Activated CD8-positive, alpha-beta T cell treated with anti-CD3 and anti-CD28 coated beads for 36 hours (primary cell): ENCODE results near the gene ZFP62. TPM values are rescaled to one million over a fixed set of nuclear protein-coding genes. Genes with fewer than 3 reads are reported as not detected.

Experiments used
- ATAC-seq: fragments of 200-7000 bp; cut with Tn5 transposase; one replicate; pipeline ENCODE4 v1.10.0; 2021; ENCODE audit warnings: mild to moderate bottlenecking, moderate library complexity
- CTCF ChIA-PET: fragments of 350-600 bp; sonication (Branson Sonifier 250); formaldehyde crosslinking; loops from one replicate; lab custom pipeline; 2021; ENCODE audit warnings: antibody characterized with exemption; lab: Charles Lee
- POLR2A ChIA-PET: fragments of 350-600 bp; sonication (Branson Sonifier 250); formaldehyde crosslinking; loops from one replicate; lab custom pipeline; 2021; ENCODE audit warnings: antibody characterized with exemption; lab: Charles Lee
- DNase-seq: peaks from one replicate; pipeline ENCODE4 v3.0.0-alpha.2; 2020
- H3K27ac Mint-ChIP-seq: one replicate; pipeline ENCODE4 v1.8.0; 2021; ENCODE audit warnings: mild to moderate bottlenecking, mixed read lengths
- H3K27me3 Mint-ChIP-seq: one replicate; pipeline ENCODE4 v1.8.0; 2021; ENCODE audit warnings: mixed read lengths
- H3K36me3 Mint-ChIP-seq: one replicate; pipeline ENCODE4 v1.8.0; 2021; ENCODE audit warnings: low read depth, mixed read lengths
- H3K4me1 Mint-ChIP-seq: one replicate; pipeline ENCODE4 v1.8.0; 2021; ENCODE audit warnings: low read depth, mixed read lengths
- H3K4me3 Mint-ChIP-seq: one replicate; pipeline ENCODE4 v1.8.0; 2021; ENCODE audit warnings: mild to moderate bottlenecking, moderate library complexity, mixed read lengths
- H3K9me3 Mint-ChIP-seq: one replicate; pipeline ENCODE4 v1.8.0; 2021; ENCODE audit warnings: mixed read lengths
- intact Hi-C: fragments of 100-400 bp; cut with micrococcal nuclease; formaldehyde crosslinking; loops from one replicate; pipeline ENCODE4 v1.10.0; 2022
- total RNA-seq, 2 experiments: library from RNA; stranded (reverse); gene quantifications; one replicate each; pipeline ENCODE4 v1.2.3, GENCODE V29; 2021
- TF ChIP-seq, protein P1 (sequence below): fragments of 200-600 bp; IDR thresholded peaks from one replicate; pipeline ENCODE4 v1.8.0; 2022; ENCODE audit warnings: antibody characterized with exemption, mild to moderate bottlenecking

Gene ZFP62
- total RNA-seq, 2 experiments from 2014 or later: 22.2 to 22.6 TPM

GRCh38 chr5:180810959-180811622, 50.0 kb downstream of the ZFP62 start:
- Mint-ChIP-seq H3K4me1 (peaks cover 59% of the 10 kb centered on the region), H3K27ac (peak overlapping the region; percentile 94), H3K27me3 (no peaks in the 10 kb centered on the region), H3K9me3 (no peaks in the 10 kb centered on the region), H3K36me3 (peaks cover 28% of the 10 kb centered on the region), H3K4me3 (peak overlapping the region; percentile 88)
- intact Hi-C loops: loop anchor here (5.0 kb wide), 1 partner anchor 51 kb away; the partner anchor contains the start of gene ZFP62
- ChIA-PET CTCF (interaction anchor here (0.7 to 3.8 kb wide), 3 partner anchors 10 to 193 kb away, joined by 3 to 32 read pairs (median 4); no protein-coding TSS in a partner anchor), POLR2A (interaction anchor here (0.6 to 10.0 kb wide), 4 partner anchors 15 to 432 kb away, joined by 3 to 87 read pairs (median 5); no protein-coding TSS in a partner anchor)
- no peak for ATAC-seq
- DNase-seq: no peak
- TF ChIP-seq, protein P1, sequence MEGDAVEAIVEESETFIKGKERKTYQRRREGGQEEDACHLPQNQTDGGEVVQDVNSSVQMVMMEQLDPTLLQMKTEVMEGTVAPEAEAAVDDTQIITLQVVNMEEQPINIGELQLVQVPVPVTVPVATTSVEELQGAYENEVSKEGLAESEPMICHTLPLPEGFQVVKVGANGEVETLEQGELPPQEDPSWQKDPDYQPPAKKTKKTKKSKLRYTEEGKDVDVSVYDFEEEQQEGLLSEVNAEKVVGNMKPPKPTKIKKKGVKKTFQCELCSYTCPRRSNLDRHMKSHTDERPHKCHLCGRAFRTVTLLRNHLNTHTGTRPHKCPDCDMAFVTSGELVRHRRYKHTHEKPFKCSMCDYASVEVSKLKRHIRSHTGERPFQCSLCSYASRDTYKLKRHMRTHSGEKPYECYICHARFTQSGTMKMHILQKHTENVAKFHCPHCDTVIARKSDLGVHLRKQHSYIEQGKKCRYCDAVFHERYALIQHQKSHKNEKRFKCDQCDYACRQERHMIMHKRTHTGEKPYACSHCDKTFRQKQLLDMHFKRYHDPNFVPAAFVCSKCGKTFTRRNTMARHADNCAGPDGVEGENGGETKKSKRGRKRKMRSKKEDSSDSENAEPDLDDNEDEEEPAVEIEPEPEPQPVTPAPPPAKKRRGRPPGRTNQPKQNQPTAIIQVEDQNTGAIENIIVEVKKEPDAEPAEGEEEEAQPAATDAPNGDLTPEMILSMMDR: no peak

DNA sequence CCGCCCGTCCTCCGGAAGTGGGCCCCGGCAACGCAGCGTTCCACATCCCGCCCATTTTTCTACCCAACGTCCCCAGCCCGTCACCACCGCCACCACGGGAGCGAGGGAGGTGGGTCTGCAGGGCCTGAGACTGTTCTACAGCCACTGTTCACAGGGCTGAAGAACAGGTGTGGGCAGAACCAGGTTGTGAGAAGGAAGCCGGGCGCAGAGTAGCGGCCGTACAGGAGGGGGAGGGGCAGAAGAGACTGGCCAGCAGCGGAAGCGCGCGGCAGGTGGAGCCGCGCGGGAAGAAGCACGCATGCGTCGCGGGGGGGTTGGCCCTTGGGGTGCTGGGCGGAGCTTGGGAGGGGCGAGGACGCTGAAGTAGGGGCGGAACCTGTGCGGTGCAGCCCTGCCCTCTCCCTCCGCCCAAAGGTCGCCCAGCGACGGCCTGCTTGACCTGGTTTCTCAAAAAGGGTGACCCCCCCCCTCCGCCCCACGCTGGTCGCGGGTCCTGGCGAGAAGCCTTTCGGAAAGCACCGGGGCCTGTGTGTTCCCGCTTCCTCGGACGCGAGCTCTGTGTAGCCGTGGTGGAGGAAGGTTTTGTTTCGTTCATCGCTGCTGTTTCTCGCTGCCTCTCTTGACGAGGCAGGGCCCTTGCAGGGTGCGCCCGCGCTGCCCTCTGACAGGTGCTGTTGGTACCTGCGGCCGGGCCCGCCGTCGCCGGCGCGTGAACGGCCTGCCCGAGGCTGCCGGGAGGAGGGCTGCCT, 50.7 kb downstream of the ZFP62 start:
- ChIA-PET CTCF (interaction anchor here (0.7 to 3.8 kb wide), 3 partner anchors 9 to 192 kb away, joined by 3 to 32 read pairs (median 4); no protein-coding TSS in a partner anchor), POLR2A (interaction anchor here (0.6 to 10.0 kb wide), 4 partner anchors 16 to 432 kb away, joined by 3 to 87 read pairs (median 5); no protein-coding TSS in a partner anchor)
- DNase-seq: peak; percentile 95
- Mint-ChIP-seq H3K27me3 (no peaks in the 10 kb centered on the region), H3K4me3 (peak overlapping the region; percentile 88), H3K4me1 (peaks cover 57% of the 10 kb centered on the region), H3K27ac (peak overlapping the region; percentile 99), H3K9me3 (no peaks in the 10 kb centered on the region), H3K36me3 (peaks cover 32% of the 10 kb centered on the region)
- ATAC-seq: peak; percentile 83
- TF ChIP-seq, protein P1: no peak
- intact Hi-C loops: loop anchor here (5.0 kb wide), 1 partner anchor 52 kb away; the partner anchor contains the start of gene ZFP62

- H3K9me3 Mint-ChIP-seq: no peaks in the 10 kb centered on the region
- peak overlapping the region; percentile 88 for H3K4me3 Mint-ChIP-seq
- peaks cover 40% of the 10 kb centered on the region for H3K36me3 Mint-ChIP-seq
- CTCF ChIA-PET: interaction anchor here (1.2 to 1.5 kb wide), 2 partner anchors 9 to 21 kb away, joined by 4 read pairs; no protein-coding TSS in a partner anchor
- TF ChIP-seq, protein P1: no peak
- POLR2A ChIA-PET: interaction anchor here (0.7 to 10.0 kb wide), 3 partner anchors 16 to 22 kb away, joined by 3 to 87 read pairs (median 6); no protein-coding TSS in a partner anchor
- DNase-seq (peak; percentile 93), ATAC-seq (peak; percentile 77)
- H3K4me1 Mint-ChIP-seq: peaks cover 59% of the 10 kb centered on the region
- peak overlapping the region; percentile 99 for H3K27ac Mint-ChIP-seq
- intact Hi-C loops: loop anchor here (5.0 kb wide), 1 partner anchor 53 kb away; the partner anchor contains the start of gene ZFP62
- no peaks in the 10 kb centered on the region for H3K27me3 Mint-ChIP-seq
Measured at GRCh38 chr5:180809403-180810209, 51.5 kb downstream of the ZFP62 start.

DNA sequence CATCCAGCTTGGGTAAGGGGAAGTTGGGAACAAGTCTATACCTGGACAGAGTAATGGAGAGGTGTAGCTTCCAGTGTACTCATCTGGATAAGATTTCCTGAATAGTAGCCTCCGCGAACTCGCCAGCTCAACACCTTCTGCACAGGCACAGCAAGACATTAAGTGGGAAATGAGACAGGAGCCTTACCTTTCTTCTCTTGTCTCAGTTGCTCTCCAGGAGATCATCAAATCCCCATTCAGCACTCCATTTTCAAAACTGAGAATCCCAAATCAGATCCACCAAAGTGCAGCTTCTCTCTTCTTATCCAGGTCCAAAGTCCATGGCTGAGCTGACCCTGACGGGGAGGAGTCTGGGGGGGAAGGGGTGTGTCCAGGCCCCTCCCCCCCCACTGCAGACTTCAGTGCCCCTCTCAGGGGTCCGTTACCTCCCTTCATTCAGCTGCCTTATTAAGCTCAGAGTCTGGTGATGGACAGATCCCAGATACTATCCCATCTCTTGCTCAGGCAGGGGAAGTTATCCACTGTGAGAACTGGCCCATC, 52.5 kb downstream of the ZFP62 start:
- intact Hi-C loops: no loop called here
- Mint-ChIP-seq H3K4me3 (peak overlapping the region; percentile 88), H3K36me3 (peaks cover 50% of the 10 kb centered on the region), H3K9me3 (no peaks in the 10 kb centered on the region), H3K4me1 (peaks cover 51% of the 10 kb centered on the region), H3K27ac (peak overlapping the region; percentile 99), H3K27me3 (no peaks in the 10 kb centered on the region)
- TF ChIP-seq, protein P1: no peak
- peak; percentile 10 for DNase-seq
- CTCF ChIA-PET: interaction anchor here (0.8 to 1.5 kb wide), 3 partner anchors 22 to 89 kb away, joined by 3 to 4 read pairs (median 3); no protein-coding TSS in a partner anchor
- POLR2A ChIA-PET: interaction anchor here (0.7 to 10.0 kb wide), 2 partner anchors 17 to 24 kb away, joined by 3 to 87 read pairs; no protein-coding TSS in a partner anchor
- no peak for ATAC-seq
